HCT116 (cell line): ENCODE data around the gene PLD4.

Source experiments
- CEBPB ChIP-seq: IDR thresholded peaks from 2 replicates; pipeline ENCODE4 v1.6.1; 2012; ENCODE audit warnings: low read depth
- ELF1 ChIP-seq: IDR thresholded peaks from 2 replicates; pipeline ENCODE4 v1.6.1; 2012; ENCODE audit warnings: low read depth, borderline replicate concordance
- EZH2 ChIP-seq: fragments of 200-600 bp; sonication (generic); IDR thresholded peaks from 2 replicates; pipeline ENCODE4 v1.6.1; 2017; ENCODE audit warnings: antibody characterized with exemption, mixed run types
- EZH2phosphoT487 ChIP-seq: fragments of 200-600 bp; IDR thresholded peaks from 2 replicates; pipeline ENCODE4 v1.6.1; 2018; ENCODE audit warnings: antibody characterized with exemption, borderline replicate concordance
- POLR2A ChIP-seq: IDR thresholded peaks from 2 replicates; pipeline ENCODE4 v1.7.0; 2011; ENCODE audit warnings: borderline replicate concordance; ENCODE audit not compliant: insufficient read depth, insufficient read length; ENCODE audit errors: extremely low read depth
- POLR2AphosphoS5 ChIP-seq: IDR thresholded peaks from 2 replicates; pipeline ENCODE4 v1.6.1; 2011; ENCODE audit warnings: mild to moderate bottlenecking, low read depth, low read length, moderate library complexity
- SIN3A ChIP-seq: IDR thresholded peaks from 2 replicates; pipeline ENCODE4 v1.6.1; 2012; ENCODE audit warnings: low read depth
- SP1 ChIP-seq: IDR thresholded peaks from 2 replicates; pipeline ENCODE4 v1.6.1; 2012; ENCODE audit warnings: low read depth
- YY1 ChIP-seq: IDR thresholded peaks from 2 replicates; pipeline ENCODE4 v1.6.1; 2011; ENCODE audit warnings: low read length, low read depth, moderate library complexity, mild to moderate bottlenecking; ENCODE audit not compliant: insufficient replicate concordance; ENCODE audit errors: extremely low read depth
- TF ChIP-seq, protein P1 (sequence below), 3 experiments: fragments of 200-600 bp in 1 of 3; sonication (generic) in 1 of 3; IDR thresholded peaks in 2 of 3; conservative IDR thresholded peaks in 1 of 3; 2 replicates each; pipeline ENCODE4 v1.5.1; 2012 to 2017; ENCODE audit warnings: low read depth in 2 of 3, low read length in 2 of 3, antibody characterized with exemption in 1 of 3, borderline replicate concordance in 1 of 3, control low read depth in 1 of 3, mild to moderate bottlenecking in 1 of 3, mixed read lengths in 1 of 3, mixed run types in 1 of 3, moderate library complexity in 1 of 3; ENCODE audit not compliant: insufficient read depth in 1 of 3
- TF ChIP-seq, protein P2 (sequence below): IDR thresholded peaks from 2 replicates; pipeline ENCODE4 v1.6.1; 2012; ENCODE audit warnings: low read depth
- TF ChIP-seq, protein P3 (sequence below): IDR thresholded peaks from 2 replicates; pipeline ENCODE4 v1.6.1; 2011; ENCODE audit warnings: mild to moderate bottlenecking, low read length, moderate library complexity; ENCODE audit not compliant: insufficient replicate concordance; ENCODE audit errors: extremely low read depth

DNA sequence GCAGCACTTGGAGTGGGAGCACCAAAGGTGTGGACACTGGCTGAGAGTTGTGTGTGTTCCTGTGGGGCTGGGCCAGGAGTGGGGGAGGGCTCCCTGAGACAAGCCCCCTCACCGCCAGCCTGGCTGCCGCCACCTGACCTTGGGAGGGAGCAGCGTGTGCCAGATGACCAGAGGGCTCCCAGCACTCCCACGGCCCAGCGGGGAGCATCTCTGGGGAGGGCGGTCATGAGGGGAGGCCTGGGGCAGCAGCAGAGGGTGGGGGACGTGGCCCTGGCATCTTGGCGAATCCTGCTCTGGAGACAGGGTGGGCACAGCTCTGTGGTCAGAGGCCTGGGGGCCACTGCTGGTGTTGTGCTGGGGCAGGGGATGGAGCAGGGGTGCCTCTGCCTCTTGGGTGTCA lies 48.9 kb upstream of the PLD4 start:
- TF ChIP-seq SP1 = no peak
- no peak for TF ChIP-seq EZH2
- no peak for TF ChIP-seq POLR2A
- TF ChIP-seq, protein P1, sequence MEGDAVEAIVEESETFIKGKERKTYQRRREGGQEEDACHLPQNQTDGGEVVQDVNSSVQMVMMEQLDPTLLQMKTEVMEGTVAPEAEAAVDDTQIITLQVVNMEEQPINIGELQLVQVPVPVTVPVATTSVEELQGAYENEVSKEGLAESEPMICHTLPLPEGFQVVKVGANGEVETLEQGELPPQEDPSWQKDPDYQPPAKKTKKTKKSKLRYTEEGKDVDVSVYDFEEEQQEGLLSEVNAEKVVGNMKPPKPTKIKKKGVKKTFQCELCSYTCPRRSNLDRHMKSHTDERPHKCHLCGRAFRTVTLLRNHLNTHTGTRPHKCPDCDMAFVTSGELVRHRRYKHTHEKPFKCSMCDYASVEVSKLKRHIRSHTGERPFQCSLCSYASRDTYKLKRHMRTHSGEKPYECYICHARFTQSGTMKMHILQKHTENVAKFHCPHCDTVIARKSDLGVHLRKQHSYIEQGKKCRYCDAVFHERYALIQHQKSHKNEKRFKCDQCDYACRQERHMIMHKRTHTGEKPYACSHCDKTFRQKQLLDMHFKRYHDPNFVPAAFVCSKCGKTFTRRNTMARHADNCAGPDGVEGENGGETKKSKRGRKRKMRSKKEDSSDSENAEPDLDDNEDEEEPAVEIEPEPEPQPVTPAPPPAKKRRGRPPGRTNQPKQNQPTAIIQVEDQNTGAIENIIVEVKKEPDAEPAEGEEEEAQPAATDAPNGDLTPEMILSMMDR (IDR thresholded peaks at IDR 0.05 in 2 of 3, conservative IDR thresholded peaks at IDR 0.05 in 1 of 3; ENCODE audit: borderline replicate concordance in 1 of 3, insufficient read depth in 1 of 3, low read depth in 2 of 3, low read length in 2 of 3) = no peak
- no peak for TF ChIP-seq CEBPB
- TF ChIP-seq, protein P2, sequence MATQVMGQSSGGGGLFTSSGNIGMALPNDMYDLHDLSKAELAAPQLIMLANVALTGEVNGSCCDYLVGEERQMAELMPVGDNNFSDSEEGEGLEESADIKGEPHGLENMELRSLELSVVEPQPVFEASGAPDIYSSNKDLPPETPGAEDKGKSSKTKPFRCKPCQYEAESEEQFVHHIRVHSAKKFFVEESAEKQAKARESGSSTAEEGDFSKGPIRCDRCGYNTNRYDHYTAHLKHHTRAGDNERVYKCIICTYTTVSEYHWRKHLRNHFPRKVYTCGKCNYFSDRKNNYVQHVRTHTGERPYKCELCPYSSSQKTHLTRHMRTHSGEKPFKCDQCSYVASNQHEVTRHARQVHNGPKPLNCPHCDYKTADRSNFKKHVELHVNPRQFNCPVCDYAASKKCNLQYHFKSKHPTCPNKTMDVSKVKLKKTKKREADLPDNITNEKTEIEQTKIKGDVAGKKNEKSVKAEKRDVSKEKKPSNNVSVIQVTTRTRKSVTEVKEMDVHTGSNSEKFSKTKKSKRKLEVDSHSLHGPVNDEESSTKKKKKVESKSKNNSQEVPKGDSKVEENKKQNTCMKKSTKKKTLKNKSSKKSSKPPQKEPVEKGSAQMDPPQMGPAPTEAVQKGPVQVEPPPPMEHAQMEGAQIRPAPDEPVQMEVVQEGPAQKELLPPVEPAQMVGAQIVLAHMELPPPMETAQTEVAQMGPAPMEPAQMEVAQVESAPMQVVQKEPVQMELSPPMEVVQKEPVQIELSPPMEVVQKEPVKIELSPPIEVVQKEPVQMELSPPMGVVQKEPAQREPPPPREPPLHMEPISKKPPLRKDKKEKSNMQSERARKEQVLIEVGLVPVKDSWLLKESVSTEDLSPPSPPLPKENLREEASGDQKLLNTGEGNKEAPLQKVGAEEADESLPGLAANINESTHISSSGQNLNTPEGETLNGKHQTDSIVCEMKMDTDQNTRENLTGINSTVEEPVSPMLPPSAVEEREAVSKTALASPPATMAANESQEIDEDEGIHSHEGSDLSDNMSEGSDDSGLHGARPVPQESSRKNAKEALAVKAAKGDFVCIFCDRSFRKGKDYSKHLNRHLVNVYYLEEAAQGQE = no peak
- TF ChIP-seq ELF1 = no peak
- TF ChIP-seq YY1 = no peak
- no peak for TF ChIP-seq EZH2phosphoT487
- TF ChIP-seq, protein P3, sequence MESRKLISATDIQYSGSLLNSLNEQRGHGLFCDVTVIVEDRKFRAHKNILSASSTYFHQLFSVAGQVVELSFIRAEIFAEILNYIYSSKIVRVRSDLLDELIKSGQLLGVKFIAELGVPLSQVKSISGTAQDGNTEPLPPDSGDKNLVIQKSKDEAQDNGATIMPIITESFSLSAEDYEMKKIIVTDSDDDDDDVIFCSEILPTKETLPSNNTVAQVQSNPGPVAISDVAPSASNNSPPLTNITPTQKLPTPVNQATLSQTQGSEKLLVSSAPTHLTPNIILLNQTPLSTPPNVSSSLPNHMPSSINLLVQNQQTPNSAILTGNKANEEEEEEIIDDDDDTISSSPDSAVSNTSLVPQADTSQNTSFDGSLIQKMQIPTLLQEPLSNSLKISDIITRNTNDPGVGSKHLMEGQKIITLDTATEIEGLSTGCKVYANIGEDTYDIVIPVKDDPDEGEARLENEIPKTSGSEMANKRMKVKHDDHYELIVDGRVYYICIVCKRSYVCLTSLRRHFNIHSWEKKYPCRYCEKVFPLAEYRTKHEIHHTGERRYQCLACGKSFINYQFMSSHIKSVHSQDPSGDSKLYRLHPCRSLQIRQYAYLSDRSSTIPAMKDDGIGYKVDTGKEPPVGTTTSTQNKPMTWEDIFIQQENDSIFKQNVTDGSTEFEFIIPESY = no peak
- TF ChIP-seq POLR2AphosphoS5 = no peak
- no peak for TF ChIP-seq SIN3A
